Dendritic cell treated with granulocyte-macrophage colony-stimulating factor and Interleukin-4, amounts not matched to agents 40 ng/mL and 50 ng/mL, for 4 days (primary cell): Measurements from ENCODE around the gene ZMYM4.

Experiments
- H3K27ac Mint-ChIP-seq: one replicate; pipeline ENCODE4 v1.8.0; 2022; ENCODE audit warnings: mild to moderate bottlenecking, mixed read lengths
- H3K27me3 Mint-ChIP-seq: one replicate; pipeline ENCODE4 v1.8.0; 2022; ENCODE audit warnings: mild to moderate bottlenecking, mixed read lengths
- H3K36me3 Mint-ChIP-seq: one replicate; pipeline ENCODE4 v1.8.0; 2022; ENCODE audit warnings: low read depth, mixed read lengths
- H3K4me1 Mint-ChIP-seq: one replicate; pipeline ENCODE4 v1.8.0; 2022; ENCODE audit warnings: low read depth, mixed read lengths
- H3K4me3 Mint-ChIP-seq: one replicate; pipeline ENCODE4 v1.8.0; 2022; ENCODE audit warnings: mild to moderate bottlenecking, moderate library complexity, mixed read lengths
- H3K9me3 Mint-ChIP-seq: one replicate; pipeline ENCODE4 v1.8.0; 2022; ENCODE audit warnings: mixed read lengths
- intact Hi-C: fragments of 100-400 bp; cut with micrococcal nuclease; formaldehyde crosslinking; loops from one replicate; pipeline ENCODE4 v1.15.0; 2022

Gene ZMYM4

DNA sequence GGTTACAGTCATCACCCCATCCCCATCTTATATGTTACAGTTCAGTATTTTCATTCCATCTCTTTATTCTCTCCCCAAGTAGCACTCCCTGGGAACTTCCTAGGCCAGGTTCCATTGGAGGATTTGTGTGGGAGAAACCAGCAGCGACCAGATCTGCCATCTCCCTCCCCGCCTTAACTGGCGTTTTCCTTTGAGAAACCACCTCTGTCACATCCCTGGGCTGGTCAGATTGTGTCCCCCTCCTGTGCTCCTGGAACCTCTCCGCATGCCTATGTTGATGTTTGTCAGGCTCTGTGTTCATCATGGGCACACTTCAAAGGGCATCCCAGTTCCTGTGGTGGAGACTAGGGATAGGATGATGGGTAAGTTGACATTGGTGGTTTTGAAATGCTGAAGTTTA, 162.3 kb downstream of the ZMYM4 start:
- intact Hi-C loops, result no loop called here
- peaks cover 20% of the 10 kb centered on the region for H3K4me1 Mint-ChIP-seq
- no peak overlapping the region for H3K27ac Mint-ChIP-seq
- no peaks in the 10 kb centered on the region for H3K27me3 Mint-ChIP-seq
- no peaks in the 10 kb centered on the region for H3K9me3 Mint-ChIP-seq
- no peak overlapping the region for H3K4me3 Mint-ChIP-seq
- peaks cover 73% of the 10 kb centered on the region for H3K36me3 Mint-ChIP-seq

DNA sequence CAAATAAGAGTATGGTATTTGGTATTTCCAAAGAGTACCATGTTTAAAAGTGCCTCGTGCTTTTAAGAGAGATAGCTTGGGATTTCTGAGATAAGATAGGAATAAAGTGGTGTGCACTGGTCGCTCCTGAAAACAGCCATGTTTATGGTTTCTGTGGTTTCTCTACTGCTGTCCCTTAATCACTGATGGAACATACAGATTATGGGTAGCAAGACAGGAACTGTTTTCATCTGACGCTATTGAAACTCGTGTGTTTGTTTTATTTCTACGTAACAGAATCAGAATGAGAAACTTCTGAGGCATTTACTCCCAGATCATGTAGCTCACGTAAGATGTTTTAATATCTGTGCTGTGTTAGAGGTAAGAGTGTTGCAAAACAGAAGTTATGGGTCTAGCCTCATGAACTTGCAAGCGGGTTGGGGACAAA, 162.7 kb downstream of the ZMYM4 start:
- H3K4me3 Mint-ChIP-seq, result no peak overlapping the region
- peaks cover 77% of the 10 kb centered on the region for H3K36me3 Mint-ChIP-seq
- no peak overlapping the region for H3K27ac Mint-ChIP-seq
- no peaks in the 10 kb centered on the region for H3K27me3 Mint-ChIP-seq
- intact Hi-C loops, result no loop called here
- peaks cover 16% of the 10 kb centered on the region for H3K4me1 Mint-ChIP-seq
- H3K9me3 Mint-ChIP-seq, result no peaks in the 10 kb centered on the region

DNA sequence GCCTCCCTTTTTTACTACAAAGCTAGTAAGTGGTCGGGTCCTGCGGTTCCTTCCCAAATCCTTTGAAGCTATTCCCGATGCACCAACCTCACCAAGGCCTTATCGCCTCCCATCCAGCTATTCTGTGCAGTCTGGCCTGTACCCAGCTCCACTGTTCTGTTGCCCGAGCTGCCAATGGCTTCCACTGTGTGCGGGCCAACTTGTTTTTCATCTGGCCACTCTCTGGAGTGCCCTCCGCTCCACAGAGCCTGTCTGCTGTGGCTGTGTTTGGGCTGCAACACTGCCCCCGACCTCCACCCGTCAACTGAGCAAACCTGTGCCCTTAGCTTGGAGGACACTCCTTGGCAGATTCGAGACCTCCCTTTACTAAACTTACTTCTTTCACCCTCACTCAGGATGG, 163.7 kb downstream of the ZMYM4 start:
- peaks cover 13% of the 10 kb centered on the region for H3K4me1 Mint-ChIP-seq
- intact Hi-C loops, result no loop called here
- H3K9me3 Mint-ChIP-seq, result no peaks in the 10 kb centered on the region
- no peaks in the 10 kb centered on the region for H3K27me3 Mint-ChIP-seq
- no peak overlapping the region for H3K4me3 Mint-ChIP-seq
- H3K27ac Mint-ChIP-seq, result no peak overlapping the region
- peaks cover 81% of the 10 kb centered on the region for H3K36me3 Mint-ChIP-seq

DNA sequence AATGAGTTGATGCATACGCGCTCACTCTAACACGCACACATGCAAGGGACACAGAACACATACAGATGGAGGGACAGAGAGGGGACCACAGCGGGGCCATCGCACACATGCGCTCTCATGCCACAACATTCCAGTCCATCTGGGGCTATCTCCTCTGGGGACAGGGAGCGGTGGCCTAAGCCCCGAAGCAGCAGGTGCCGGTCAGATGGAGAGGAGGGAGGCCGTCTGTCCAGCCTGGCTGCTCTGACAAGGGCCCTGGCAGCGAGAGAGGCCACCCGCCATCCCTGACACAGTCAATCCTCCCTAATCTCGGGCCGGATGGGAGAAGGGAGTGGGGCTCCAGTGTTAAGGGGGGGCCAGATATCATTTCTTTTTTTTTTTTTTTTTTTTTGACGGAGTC, 165.2 kb downstream of the ZMYM4 start:
- peaks cover 10% of the 10 kb centered on the region for H3K4me1 Mint-ChIP-seq
- H3K9me3 Mint-ChIP-seq, result no peaks in the 10 kb centered on the region
- peaks cover 89% of the 10 kb centered on the region for H3K36me3 Mint-ChIP-seq
- no peak overlapping the region for H3K4me3 Mint-ChIP-seq
- intact Hi-C loops, result no loop called here
- no peaks in the 10 kb centered on the region for H3K27me3 Mint-ChIP-seq
- H3K27ac Mint-ChIP-seq, result no peak overlapping the region

DNA sequence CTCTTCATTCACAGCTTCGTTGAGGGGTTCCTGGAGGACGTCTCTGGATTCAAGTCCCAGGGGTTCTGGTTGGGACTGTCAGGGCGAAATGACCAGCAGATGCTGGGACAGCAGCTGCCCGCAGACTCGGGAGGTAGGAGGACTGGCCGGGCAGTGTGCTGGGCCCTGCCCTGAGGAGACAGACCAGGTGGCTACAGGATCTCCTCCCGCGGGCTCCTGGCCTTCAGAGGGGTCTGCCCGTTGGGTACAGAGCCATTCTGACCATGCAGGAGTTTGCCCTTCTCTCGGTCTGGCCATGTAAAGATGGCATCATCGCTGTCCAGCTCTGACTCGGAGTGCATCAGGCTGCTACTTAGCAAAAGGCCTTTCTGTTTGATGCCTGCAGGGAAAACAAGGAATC, 166.2 kb downstream of the ZMYM4 start:
- Mint-ChIP-seq H3K27ac (no peak overlapping the region), H3K4me3 (no peak overlapping the region), H3K4me1 (peaks cover under 1% of the 10 kb centered on the region), H3K27me3 (no peaks in the 10 kb centered on the region), H3K36me3 (peaks cover 95% of the 10 kb centered on the region), H3K9me3 (no peaks in the 10 kb centered on the region)
- intact Hi-C loops, result no loop called here

DNA sequence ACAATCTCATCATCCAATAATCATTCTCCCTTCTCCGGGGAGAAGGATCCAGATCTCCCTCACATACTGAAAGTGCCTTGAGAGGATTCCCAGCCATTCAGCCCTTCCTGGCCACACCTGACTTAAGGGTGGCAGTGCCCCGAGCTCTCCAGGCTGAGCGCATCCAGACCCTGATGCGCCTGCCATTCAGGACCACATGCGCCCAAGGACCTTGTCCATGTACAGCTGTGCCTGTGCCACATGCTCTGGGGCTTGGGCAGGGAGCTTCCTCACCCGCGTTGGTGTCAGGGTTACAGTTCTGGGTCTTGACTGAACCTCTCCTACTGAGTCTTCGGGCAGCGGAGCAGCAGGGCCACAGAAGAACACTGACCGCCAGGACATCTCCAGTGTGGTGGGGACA, 167.6 kb downstream of the ZMYM4 start:
- no peak overlapping the region for H3K4me3 Mint-ChIP-seq
- intact Hi-C loops, result no loop called here
- no peaks in the 10 kb centered on the region for H3K4me1 Mint-ChIP-seq
- H3K9me3 Mint-ChIP-seq, result no peaks in the 10 kb centered on the region
- H3K27ac Mint-ChIP-seq, result no peak overlapping the region
- no peaks in the 10 kb centered on the region for H3K27me3 Mint-ChIP-seq
- H3K36me3 Mint-ChIP-seq, result peaks cover 96% of the 10 kb centered on the region

DNA sequence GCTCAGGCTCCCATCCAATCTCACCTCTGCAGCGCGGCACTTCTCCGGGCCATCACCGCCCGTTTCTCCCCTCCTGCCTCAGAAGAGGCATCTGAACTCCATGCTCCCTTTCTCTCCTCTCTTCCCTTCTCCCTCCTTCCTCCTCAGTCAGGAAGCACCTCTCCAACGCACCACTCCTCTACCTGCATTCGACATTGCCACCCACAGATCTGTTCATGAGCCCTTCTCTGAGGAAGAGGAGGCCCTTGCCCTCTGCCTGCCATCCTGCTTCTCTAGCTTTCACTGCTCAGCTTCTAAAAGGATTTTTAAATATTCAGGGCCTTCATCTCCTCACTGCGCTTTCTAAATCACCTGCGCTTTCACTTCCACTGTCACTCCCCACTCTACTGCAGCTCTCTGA, 168.7 kb downstream of the ZMYM4 start:
- intact Hi-C loops, result no loop called here
- Mint-ChIP-seq H3K4me3 (no peak overlapping the region), H3K27me3 (no peaks in the 10 kb centered on the region), H3K27ac (no peak overlapping the region), H3K36me3 (peaks cover 96% of the 10 kb centered on the region), H3K4me1 (peaks cover 4% of the 10 kb centered on the region), H3K9me3 (no peaks in the 10 kb centered on the region)

DNA sequence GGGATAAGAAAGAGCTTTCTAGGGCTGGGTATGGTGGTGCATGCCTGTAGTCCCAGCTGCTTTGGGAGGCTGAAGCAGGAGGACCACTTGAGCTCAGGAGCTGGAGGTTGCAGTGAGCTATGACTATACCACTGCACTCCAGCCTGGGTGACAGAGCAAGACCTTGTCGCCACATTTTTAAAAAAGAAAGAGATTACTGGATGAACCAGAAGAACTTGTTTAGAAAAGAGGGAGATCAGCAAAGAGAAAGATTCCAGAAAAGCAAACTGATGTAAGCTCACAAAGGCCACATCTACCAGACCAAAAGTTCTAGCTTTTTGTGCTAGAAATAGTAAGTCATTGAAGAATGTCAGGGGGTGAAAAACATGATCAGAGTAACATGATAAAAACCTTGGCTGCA, 171.1 kb downstream of the ZMYM4 start:
- Mint-ChIP-seq H3K36me3 (peaks cover 83% of the 10 kb centered on the region), H3K4me1 (peaks cover 14% of the 10 kb centered on the region), H3K27me3 (no peaks in the 10 kb centered on the region), H3K9me3 (no peaks in the 10 kb centered on the region), H3K27ac (no peak overlapping the region), H3K4me3 (no peak overlapping the region)
- intact Hi-C loops, result no loop called here

DNA sequence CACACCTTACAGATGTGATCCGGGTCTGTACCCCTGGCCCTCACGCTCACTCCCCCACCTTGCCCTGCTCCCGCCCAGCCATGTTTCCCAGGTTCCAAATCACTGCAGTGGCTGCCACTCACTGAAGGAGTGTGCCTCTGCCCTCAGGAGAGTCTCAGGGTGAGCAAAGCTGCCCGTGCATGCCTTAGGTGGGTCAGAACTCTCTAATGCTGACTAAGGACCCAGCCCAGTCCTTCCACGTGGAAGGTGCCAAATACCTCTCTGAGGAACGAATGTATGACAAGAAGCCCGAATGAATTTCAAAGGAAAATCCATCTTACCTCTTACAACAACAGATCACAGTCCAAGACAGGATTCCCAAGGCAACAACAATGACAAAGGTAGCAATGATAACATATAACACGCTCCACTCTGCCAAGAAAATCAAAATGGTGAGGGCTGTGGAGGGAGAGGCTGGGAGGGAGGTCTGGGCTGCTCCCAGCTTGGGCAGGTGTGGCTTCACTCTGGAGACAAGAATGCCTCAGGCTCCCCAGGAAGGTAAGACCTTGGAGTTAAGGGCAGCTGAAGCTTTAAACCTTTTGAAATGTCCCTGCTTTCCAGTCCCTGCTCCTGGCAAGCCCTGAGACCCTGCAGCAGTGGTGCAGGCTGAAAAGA, 173.5 kb downstream of the ZMYM4 start:
- Mint-ChIP-seq H3K36me3 (peaks cover 59% of the 10 kb centered on the region), H3K9me3 (no peaks in the 10 kb centered on the region), H3K27me3 (no peaks in the 10 kb centered on the region), H3K4me1 (peaks cover 14% of the 10 kb centered on the region), H3K4me3 (no peak overlapping the region), H3K27ac (no peak overlapping the region)
- intact Hi-C loops, result no loop called here

DNA sequence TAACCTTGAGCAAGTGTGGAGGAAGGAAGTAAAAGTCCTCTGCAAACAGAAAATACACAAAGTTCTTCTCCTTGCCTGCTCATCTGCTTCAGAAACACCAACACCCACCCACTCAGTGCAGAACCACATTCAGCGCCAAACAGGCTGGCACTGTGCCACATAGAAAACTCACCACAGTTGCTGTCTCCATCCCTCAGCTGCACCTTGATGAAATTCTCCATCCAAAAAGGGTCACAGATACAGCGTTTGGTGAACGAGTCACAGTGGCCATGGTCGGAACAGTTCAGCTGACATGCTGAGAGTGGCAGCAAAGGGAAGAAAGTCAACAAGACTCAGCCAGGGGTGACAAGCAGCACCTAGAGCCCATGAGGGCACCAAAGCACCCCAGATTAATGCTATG, 174.2 kb downstream of the ZMYM4 start:
- no peak overlapping the region for H3K27ac Mint-ChIP-seq
- H3K4me1 Mint-ChIP-seq, result peaks cover 14% of the 10 kb centered on the region
- H3K4me3 Mint-ChIP-seq, result peak overlapping the region; percentile 45
- intact Hi-C loops, result no loop called here
- peaks cover 52% of the 10 kb centered on the region for H3K36me3 Mint-ChIP-seq
- H3K9me3 Mint-ChIP-seq, result no peaks in the 10 kb centered on the region
- H3K27me3 Mint-ChIP-seq, result no peaks in the 10 kb centered on the region

DNA sequence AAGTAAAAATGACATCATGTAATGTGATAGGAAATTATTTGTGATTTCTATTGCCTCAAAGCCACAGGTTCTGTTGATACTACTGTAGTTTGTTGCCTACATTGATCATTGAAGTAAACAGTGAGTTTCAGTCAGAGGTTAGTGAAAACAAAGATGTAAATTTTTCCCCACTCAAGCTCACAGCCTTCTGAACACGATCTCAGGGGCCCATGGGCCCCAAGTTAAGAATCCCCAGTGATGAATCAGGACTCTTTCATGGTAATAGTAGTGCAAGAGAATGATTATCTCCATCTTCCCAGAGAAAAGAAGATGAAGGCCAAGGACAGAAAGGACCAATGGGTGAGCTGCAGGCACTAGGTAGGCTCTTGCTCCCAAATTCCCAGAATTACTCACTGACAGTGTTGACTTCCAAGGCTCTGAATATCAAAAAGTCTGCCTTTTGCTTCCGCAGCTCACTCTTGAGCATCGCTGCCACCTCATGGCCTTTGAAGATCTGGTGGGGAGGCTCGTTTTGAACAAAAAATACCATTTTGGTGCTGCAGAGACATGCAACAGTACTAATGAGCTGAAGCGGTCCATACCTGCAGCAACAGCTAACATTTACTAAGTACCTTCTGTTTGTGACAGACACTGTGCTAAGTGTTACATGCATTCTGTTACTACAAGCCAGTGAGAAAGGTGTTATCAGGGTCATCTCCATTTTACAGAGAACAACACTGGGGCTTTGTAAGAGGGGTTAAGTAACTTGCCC, 175.4 kb downstream of the ZMYM4 start:
- Mint-ChIP-seq H3K9me3 (no peaks in the 10 kb centered on the region), H3K27ac (no peak overlapping the region), H3K36me3 (peaks cover 41% of the 10 kb centered on the region), H3K4me1 (peaks cover 14% of the 10 kb centered on the region), H3K4me3 (no peak overlapping the region), H3K27me3 (no peaks in the 10 kb centered on the region)
- intact Hi-C loops, result no loop called here

DNA sequence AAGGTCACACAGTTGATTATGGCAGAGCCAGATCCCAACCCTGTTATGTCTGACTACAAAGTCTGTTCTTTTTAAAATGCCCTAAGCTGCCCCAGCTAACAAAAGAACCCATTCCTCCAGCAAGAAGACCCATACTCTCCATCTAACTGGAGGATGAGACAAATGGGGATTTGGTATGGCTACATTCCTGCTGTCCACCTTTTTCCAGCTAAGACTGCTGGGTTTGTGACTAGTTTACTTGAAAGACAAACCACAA, 175.9 kb downstream of the ZMYM4 start:
- intact Hi-C loops, result no loop called here
- Mint-ChIP-seq H3K4me1 (peaks cover 14% of the 10 kb centered on the region), H3K27me3 (no peaks in the 10 kb centered on the region), H3K36me3 (peaks cover 39% of the 10 kb centered on the region), H3K4me3 (no peak overlapping the region), H3K9me3 (no peaks in the 10 kb centered on the region), H3K27ac (no peak overlapping the region)

DNA sequence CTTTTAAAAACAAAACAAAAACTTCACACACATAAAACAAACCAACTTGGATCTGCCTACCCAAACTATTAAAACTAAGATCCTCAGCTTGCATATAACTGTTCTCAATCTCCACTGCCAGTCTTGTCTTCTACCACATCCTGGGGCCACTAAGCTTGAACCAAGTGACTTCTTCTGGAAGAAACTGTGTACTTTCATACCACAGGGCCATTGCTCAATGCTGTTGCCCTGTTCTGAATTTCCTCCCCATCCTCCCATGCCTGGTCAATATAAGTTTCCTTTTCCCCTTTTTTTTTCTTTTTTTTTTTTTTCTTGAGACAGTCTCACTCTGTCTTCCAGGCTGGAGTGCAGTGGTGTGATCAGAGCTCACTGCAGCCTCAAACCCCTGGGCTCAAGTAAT, 178.8 kb downstream of the ZMYM4 start:
- Mint-ChIP-seq H3K36me3 (peaks cover 32% of the 10 kb centered on the region), H3K4me1 (peaks cover 25% of the 10 kb centered on the region), H3K9me3 (no peaks in the 10 kb centered on the region), H3K4me3 (no peak overlapping the region), H3K27me3 (no peaks in the 10 kb centered on the region), H3K27ac (no peak overlapping the region)
- intact Hi-C loops, result no loop called here

DNA sequence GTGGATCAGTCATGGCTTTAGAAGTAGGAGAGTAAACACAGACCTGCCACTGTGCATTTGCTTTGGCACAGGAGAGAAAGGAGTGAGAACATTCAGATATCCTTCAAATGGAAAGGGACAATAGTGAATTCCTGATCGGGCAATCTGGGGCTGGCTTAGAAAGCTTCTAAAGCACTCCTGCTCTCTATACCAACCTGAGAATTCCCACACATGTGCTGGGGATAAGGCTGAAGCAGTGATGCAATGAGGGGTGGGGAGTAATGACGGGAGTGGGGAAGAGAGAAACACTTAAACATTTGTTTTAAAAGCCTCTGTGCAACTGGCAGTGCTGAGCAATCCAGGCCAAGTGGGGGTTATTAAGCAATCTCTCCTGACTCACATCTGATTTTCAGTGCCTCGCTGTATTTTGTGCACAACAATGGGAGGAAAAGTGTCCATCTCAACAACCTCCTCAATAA, 179.9 kb downstream of the ZMYM4 start:
- peak overlapping the region; percentile 35 for H3K27ac Mint-ChIP-seq
- intact Hi-C loops, result no loop called here
- H3K4me1 Mint-ChIP-seq, result peaks cover 27% of the 10 kb centered on the region
- H3K9me3 Mint-ChIP-seq, result no peaks in the 10 kb centered on the region
- H3K36me3 Mint-ChIP-seq, result peaks cover 31% of the 10 kb centered on the region
- H3K4me3 Mint-ChIP-seq, result no peak overlapping the region
- H3K27me3 Mint-ChIP-seq, result no peaks in the 10 kb centered on the region
